ENCODE results near the gene RECQL5. TPM values are rescaled to one million over a fixed set of nuclear protein-coding genes. Genes with fewer than 3 reads are reported as not detected.

The RECQL5 gene
- total and polyA plus RNA-seq, 12 donors = 11.2 to 188 (median 32.9) TPM

- no peaks in the 10 kb centered on the region for H3K27me3 ChIP-seq
- no peak overlapping the region for H3K4me3 ChIP-seq
- TF ChIP-seq POLR2A (IDR thresholded peaks at IDR 0.05) (no peak), CTCF (IDR thresholded peaks at IDR 0.05) (no peak)
- no peak for DNase-seq
- intact Hi-C loops (cut with DNase I) = no loop called here
- 62 to 91% (median 82%) methylated on average over 3 of the region's 3 CpGs for WGBS, 4 donors
- peaks cover 4 to 45% of the 10 kb centered on the region in 2 donors for H3K4me1 ChIP-seq (replicated peaks in 1 of 2)
- peaks cover 0 to 8% of the 10 kb centered on the region in 2 donors for H3K36me3 ChIP-seq (replicated peaks in 1 of 2)
- H3K9me3 ChIP-seq (replicated peaks in 1 of 3) = no peaks in the 10 kb centered on the region
- peak overlapping the region in 2 of 5 donors; percentile 43 to 60 for H3K27ac ChIP-seq
Observed at GRCh38 chr17:75685499-75685898, 18.5 kb upstream of the RECQL5 start.

GRCh38 chr17:75684924-75685323 is 18.0 kb upstream of the RECQL5 start:
- Histone ChIP-seq H3K9me3 (replicated peaks in 1 of 3) (no peaks in the 10 kb centered on the region), H3K27me3 (no peaks in the 10 kb centered on the region), H3K27ac (peak overlapping the region in 1 of 5 donors; percentile 55), H3K4me3 (no peak overlapping the region), H3K36me3 (replicated peaks in 1 of 2) (peaks cover 0 to 12% of the 10 kb centered on the region in 2 donors), H3K4me1 (replicated peaks in 1 of 2) (peaks cover 4 to 45% of the 10 kb centered on the region in 2 donors)
- WGBS, 4 donors = 79 to 95% (median 85%) methylated on average over 3 to 7 of the region's 7 CpGs
- intact Hi-C loops (cut with DNase I) = loop anchor here in 1 of 2 donors (5.0 kb wide), 1 partner anchor 52 kb away; no protein-coding TSS in a partner anchor
- TF ChIP-seq POLR2A (IDR thresholded peaks at IDR 0.05) (no peak), CTCF (IDR thresholded peaks at IDR 0.05) (no peak)
- no peak for DNase-seq

- intact Hi-C loops (cut with DNase I) = loop anchor here in 1 of 2 donors (5.0 kb wide), 1 partner anchor 53 kb away; no protein-coding TSS in a partner anchor
- H3K4me1 ChIP-seq (replicated peaks in 1 of 2) = peaks cover 4 to 42% of the 10 kb centered on the region in 2 donors
- H3K36me3 ChIP-seq (replicated peaks in 1 of 2) = peaks cover 0 to 12% of the 10 kb centered on the region in 2 donors
- no peaks in the 10 kb centered on the region for H3K9me3 ChIP-seq (replicated peaks in 1 of 3)
- no peaks in the 10 kb centered on the region for H3K27me3 ChIP-seq
- TF ChIP-seq CTCF (IDR thresholded peaks at IDR 0.05) = no peak
- TF ChIP-seq POLR2A (IDR thresholded peaks at IDR 0.05) = no peak
- no peak overlapping the region for H3K4me3 ChIP-seq
- H3K27ac ChIP-seq = peak overlapping the region in 1 of 5 donors; percentile 55
- DNase-seq = no peak
- 77 to 87% (median 83%) methylated on average over 5 of the region's 5 CpGs for WGBS, 4 donors
Observed at GRCh38 chr17:75684249-75684648, 17.3 kb upstream of the RECQL5 start.

- no peaks in the 10 kb centered on the region for H3K9me3 ChIP-seq (replicated peaks in 1 of 3)
- H3K36me3 ChIP-seq (replicated peaks in 1 of 2) = peaks cover 0 to 15% of the 10 kb centered on the region in 2 donors
- TF ChIP-seq CTCF (IDR thresholded peaks at IDR 0.05) (no peak), POLR2A (IDR thresholded peaks at IDR 0.05) (no peak)
- H3K27me3 ChIP-seq = no peaks in the 10 kb centered on the region
- intact Hi-C loops (cut with DNase I) = loop anchor here in 1 of 2 donors (5.0 kb wide), 1 partner anchor 54 kb away; no protein-coding TSS in a partner anchor
- peak overlapping the region in 1 of 5 donors; percentile 55 for H3K27ac ChIP-seq
- DNase-seq = no peak
- peaks cover 4 to 36% of the 10 kb centered on the region in 2 donors for H3K4me1 ChIP-seq (replicated peaks in 1 of 2)
- no peak overlapping the region for H3K4me3 ChIP-seq
- 63 to 76% (median 68%) methylated on average over 4 of the region's 4 CpGs for WGBS, 4 donors
Observed at GRCh38 chr17:75683583-75683982, 16.6 kb upstream of the RECQL5 start.
